HL-60 (cell line): ENCODE data around the gene PAPOLB.

Experiments used
- POLR2AphosphoS5 ChIP-seq: IDR thresholded peaks from 2 replicates; pipeline ENCODE4 v1.6.1; 2012; ENCODE audit warnings: low read depth
- TF ChIP-seq, protein P1 (sequence below): IDR thresholded peaks from one replicate; pipeline ENCODE4 v1.5.1; 2011; ENCODE audit warnings: low read length, control low read depth, inconsistent platforms; ENCODE audit not compliant: insufficient read depth
- TF ChIP-seq, protein P2 (sequence below): IDR thresholded peaks from 2 replicates; pipeline ENCODE4 v1.6.1; 2012; ENCODE audit warnings: low read depth; ENCODE audit not compliant: insufficient replicate concordance

DNA sequence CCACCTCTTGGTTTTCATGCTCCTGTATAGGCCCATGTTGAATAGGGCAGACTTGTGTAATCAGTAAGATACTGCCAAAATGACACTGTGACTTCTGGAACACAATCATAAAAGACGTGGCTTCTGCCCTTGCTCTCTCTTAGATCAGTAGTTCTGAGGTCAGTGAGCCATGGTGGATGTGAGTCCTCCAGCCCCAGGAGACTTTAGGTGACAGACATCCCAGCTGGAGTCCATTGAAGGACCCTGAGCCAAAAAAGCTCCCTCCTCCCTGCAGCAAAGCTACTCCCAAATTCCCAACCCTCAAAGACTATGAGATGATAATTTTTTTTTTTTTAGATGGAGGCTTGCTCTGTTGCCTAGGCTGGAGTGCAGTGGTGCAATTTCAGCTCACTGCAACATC lies 24.8 kb upstream of the PAPOLB start:
- TF ChIP-seq, protein P1, sequence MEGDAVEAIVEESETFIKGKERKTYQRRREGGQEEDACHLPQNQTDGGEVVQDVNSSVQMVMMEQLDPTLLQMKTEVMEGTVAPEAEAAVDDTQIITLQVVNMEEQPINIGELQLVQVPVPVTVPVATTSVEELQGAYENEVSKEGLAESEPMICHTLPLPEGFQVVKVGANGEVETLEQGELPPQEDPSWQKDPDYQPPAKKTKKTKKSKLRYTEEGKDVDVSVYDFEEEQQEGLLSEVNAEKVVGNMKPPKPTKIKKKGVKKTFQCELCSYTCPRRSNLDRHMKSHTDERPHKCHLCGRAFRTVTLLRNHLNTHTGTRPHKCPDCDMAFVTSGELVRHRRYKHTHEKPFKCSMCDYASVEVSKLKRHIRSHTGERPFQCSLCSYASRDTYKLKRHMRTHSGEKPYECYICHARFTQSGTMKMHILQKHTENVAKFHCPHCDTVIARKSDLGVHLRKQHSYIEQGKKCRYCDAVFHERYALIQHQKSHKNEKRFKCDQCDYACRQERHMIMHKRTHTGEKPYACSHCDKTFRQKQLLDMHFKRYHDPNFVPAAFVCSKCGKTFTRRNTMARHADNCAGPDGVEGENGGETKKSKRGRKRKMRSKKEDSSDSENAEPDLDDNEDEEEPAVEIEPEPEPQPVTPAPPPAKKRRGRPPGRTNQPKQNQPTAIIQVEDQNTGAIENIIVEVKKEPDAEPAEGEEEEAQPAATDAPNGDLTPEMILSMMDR = no peak
- TF ChIP-seq, protein P2, sequence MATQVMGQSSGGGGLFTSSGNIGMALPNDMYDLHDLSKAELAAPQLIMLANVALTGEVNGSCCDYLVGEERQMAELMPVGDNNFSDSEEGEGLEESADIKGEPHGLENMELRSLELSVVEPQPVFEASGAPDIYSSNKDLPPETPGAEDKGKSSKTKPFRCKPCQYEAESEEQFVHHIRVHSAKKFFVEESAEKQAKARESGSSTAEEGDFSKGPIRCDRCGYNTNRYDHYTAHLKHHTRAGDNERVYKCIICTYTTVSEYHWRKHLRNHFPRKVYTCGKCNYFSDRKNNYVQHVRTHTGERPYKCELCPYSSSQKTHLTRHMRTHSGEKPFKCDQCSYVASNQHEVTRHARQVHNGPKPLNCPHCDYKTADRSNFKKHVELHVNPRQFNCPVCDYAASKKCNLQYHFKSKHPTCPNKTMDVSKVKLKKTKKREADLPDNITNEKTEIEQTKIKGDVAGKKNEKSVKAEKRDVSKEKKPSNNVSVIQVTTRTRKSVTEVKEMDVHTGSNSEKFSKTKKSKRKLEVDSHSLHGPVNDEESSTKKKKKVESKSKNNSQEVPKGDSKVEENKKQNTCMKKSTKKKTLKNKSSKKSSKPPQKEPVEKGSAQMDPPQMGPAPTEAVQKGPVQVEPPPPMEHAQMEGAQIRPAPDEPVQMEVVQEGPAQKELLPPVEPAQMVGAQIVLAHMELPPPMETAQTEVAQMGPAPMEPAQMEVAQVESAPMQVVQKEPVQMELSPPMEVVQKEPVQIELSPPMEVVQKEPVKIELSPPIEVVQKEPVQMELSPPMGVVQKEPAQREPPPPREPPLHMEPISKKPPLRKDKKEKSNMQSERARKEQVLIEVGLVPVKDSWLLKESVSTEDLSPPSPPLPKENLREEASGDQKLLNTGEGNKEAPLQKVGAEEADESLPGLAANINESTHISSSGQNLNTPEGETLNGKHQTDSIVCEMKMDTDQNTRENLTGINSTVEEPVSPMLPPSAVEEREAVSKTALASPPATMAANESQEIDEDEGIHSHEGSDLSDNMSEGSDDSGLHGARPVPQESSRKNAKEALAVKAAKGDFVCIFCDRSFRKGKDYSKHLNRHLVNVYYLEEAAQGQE = no peak
- no peak for TF ChIP-seq POLR2AphosphoS5
